NK-92 (cell line): ENCODE data around the gene GOLGA3.
"Not testable (repeated sequence)": the region's sequence is repeated elsewhere in the genome, so short reads cannot be mapped to it uniquely, and the experiment has no call there.

Experiments
- DNase-seq: peaks from one replicate; lab custom pipeline; 2025; ENCODE audit not compliant: unreplicated experiment; lab: John Stamatoyannopoulos, UW

GOLGA3 gene

GRCh38 chr12:132847363-132848356 lies 19.0 kb upstream of the GOLGA3 start:
- DNase-seq, result no peak

- DNase-seq, result not testable (repeated sequence)
These were observed 16.0 kb upstream of the GOLGA3 start for GRCh38 chr12:132844681-132845080.

GRCh38 chr12:132842449-132843045 lies 13.9 kb upstream of the GOLGA3 start:
- no peak for DNase-seq

GRCh38 chr12:132841151-132841550 lies 12.5 kb upstream of the GOLGA3 start:
- no peak for DNase-seq

DNA sequence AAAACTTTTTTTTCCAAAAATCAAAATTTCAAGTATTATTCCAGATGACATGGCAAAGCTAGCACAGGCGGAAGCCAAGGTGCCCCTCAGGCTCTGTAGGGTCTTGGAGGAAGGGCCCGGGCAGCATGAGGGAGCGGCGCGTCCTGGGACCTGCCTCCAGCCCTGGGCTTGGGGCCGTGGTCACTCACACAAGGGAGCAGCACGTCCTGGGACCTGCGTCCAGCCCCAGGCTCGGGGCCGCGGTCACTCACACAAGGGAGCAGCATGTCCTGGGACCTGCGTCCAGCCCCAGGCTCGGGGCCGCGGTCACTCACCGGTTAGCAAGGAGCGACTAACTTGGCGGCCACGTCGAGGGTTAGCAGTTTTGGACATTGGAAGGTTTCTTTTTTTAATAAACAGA lies 11.9 kb upstream of the GOLGA3 start:
- DNase-seq, result no peak

- DNase-seq, result no peak
These were observed 11.0 kb upstream of the GOLGA3 start for GRCh38 chr12:132839558-132840235.

GRCh38 chr12:132838410-132839080 lies 9.9 kb upstream of the GOLGA3 start:
- no peak for DNase-seq

- DNase-seq, result no peak
These were observed 9.2 kb upstream of the GOLGA3 start for GRCh38 chr12:132837693-132838409.

DNA sequence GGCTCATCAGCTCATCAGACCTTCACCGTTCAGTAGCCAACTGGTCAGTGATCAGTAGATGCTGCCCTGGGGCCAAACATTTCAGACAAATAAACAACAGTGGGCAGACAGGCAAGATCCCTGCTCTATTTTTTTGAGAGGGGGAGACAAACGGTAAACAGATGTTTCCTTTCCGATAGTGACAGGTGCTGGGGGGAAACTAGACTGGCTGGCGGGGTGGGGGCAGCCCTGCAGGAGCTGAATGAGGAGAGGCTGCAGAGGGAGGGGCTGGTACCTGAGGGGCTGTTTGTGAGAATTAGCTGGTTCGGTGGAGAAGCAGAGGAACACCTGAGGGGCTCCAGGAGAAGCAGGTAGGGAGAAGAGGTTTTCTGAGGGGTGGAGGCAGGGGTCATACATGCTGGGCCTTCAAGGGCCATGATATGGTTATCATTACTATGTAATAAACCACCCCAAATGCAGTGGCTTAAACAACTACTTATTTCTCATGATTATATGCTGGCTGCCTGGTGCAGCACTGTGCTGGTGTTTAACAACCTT lies 8.2 kb upstream of the GOLGA3 start:
- DNase-seq, result no peak

GRCh38 chr12:132836230-132836629 lies 7.6 kb upstream of the GOLGA3 start:
- DNase-seq, result not testable (repeated sequence)

DNA sequence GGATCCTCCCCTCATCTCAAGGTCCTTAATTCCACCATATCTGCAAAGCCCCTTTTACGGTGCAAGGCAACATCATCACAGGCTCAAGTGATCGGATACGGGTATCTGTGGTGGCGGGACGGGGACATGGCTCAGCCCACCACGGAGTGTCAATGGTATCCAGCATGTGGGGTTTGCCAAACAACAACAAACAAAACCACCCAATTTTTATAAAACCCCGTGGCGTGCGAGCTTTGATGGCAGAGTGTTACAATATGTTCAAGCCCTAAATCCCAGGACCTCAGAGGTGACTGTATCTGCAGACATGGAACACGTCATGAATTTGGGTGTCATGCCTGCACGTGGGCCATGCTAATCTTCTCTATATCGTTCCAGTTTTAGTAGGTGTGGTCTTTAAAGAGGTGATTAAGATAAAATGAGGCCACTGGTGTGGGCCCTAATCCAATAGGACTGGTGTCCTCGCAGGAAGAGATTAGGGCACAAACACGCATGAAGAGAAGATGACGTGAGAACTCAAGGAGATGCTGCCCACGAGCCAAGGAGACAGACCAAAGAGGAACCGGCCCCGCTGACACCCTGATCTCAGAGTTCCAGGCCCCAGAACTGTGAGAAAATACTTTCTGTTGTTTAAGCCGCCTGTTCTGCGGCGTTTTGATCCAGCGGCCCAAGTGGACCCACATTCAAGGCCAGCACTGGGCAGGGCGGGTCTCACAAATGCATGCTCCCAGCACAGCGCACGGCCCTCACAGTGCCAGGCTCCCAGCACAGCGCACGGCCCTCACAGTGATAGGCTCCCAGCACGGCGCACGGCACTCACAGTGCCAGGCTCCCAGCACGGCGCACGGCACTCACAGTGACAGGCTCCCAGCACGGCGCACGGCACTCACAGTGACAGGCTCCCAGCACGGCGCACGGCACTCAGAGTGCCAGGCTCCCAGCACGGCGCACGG lies 6.7 kb upstream of the GOLGA3 start:
- DNase-seq, result no peak

DNA sequence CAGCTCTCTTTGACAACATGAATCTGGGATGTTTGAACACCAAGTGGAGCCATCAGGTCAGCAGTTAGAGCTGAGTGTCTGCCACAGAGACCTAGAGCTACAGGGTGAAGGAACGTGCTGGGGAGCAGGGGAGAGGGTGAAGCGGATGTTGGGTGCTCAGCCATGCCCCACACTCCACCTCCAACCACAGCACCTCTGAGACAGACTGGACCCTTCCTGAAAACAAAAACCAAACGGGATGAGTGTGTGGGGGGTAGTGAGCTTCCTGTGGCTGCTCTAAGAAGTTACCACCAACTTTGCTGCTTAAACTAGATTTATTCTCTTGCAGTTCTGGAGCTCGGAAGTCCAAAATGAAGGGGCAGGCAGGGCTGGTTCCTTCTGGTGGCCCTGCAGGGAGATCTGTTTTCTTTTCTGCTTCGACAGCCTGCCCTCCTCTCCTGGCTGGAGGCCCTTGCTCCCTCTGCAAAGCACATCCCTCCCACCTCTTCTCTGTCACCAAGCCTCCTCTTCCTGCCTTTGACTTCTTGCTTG lies 5.6 kb upstream of the GOLGA3 start:
- no peak for DNase-seq

GRCh38 chr12:132833341-132833740 lies 4.7 kb upstream of the GOLGA3 start:
- DNase-seq, result no peak

DNA sequence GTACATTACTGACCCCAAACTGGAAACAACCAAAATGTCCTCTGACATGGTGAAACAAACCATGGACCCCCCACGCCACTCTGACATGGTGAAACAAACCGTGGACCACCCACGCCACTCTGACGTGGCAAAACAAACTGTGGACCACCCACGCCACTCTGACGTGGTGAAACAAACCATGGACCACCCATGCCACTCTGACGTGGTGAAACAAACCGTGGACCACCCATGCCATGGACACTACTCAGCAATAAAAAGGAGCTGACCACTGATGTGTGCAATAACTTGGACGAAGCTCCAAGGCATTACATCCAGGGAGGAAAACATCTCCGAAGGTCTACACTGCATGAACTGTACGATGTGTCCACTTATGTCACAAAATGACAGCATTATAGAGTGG lies 3.1 kb upstream of the GOLGA3 start:
- no peak for DNase-seq

- DNase-seq, result no peak
These were observed 636 bp downstream of the GOLGA3 start for GRCh38 chr12:132827763-132828703.

DNA sequence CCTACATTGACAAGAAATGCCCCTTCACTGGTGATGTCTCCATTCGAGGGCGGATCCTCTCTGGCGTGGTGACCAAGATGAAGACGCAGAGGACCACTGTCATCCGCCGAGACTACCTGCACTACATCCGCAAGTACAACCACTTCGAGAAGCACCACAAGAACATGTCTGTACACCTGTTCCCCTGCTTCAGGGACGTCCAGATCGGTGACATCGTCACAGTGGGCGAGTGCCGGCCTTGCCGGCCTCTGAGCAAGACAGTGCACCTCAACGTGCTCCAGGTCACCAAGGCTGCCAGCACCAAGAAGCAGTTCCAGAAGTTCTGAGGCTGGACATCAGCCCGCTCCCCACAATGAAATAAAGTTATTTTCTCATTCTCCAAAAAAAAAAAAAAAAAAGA lies 2.8 kb downstream of the GOLGA3 start:
- DNase-seq, result no peak

DNA sequence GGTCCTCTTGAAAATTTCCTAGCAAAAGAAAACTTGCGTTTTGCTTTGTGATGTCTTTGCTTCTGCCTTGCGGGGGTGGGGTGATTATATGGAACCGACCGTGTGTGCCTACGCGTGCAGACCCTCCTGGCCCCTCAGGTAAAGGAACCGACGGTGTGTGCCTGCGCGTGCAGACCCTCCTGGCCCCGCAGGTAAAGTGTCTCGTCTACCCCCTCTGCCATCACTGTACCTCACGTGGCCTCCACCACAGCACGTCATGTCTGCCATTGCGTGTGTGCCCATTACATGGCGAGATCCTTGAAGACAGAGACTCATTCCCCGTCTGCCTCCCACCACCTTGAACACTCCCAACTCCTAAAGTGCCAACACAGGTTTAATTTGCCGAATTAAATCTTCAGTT lies 3.6 kb downstream of the GOLGA3 start:
- DNase-seq, result no peak

GRCh38 chr12:132824053-132824452 lies 4.6 kb downstream of the GOLGA3 start:
- DNase-seq, result no peak
